Measurements from ENCODE around the gene DOLK.

DOLK gene

GRCh38 chr9:128947527-128948301, at the start of gene DOLK, which contains the start of gene NUP188:
Gene DOLK, minus strand, starts transcription at chr9:128947603. Its CDS starts 300 bp downstream, at chr9:128947303.
Gene NUP188, plus strand, starts transcription at chr9:128947699. Its CDS starts 21 bp downstream, at chr9:128947720.
- CTCF ChIA-PET: interaction anchor here (1.0 kb wide), 1 partner anchor 46 kb away, joined by 3 read pairs; no protein-coding TSS in a partner anchor
- DNase-seq (ENCODE audit: low spot score): peak; percentile 100

DNA sequence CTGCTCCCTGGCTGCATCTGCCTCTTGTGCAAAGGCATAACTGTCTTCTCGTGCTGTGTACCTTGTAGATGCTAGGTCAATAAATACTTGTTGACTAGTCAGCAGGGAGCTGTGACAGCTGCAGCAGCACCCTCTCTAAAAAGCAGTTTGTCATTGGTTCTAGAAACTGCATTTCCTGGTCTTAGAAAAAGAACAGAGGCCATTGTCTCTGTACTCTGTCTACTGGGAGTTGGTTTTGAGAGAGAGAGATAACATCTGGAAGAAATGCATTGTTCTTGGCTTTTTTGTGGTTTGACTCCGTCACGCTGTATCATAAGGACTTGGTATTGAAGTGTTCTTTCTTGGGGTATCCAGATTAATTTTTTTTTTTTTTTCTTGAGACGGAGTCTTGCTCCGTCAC, 48.4 kb upstream of the DOLK start:
- ChIA-PET POLR2A (ENCODE audit: low non-redundant PET) (no interaction called here), CTCF (interaction anchor here (0.6 kb wide), 1 partner anchor 9 kb away, joined by 3 read pairs; no protein-coding TSS in a partner anchor)
- H3K27ac ChIP-seq: no peak overlapping the region
- TF ChIP-seq, protein P1, sequence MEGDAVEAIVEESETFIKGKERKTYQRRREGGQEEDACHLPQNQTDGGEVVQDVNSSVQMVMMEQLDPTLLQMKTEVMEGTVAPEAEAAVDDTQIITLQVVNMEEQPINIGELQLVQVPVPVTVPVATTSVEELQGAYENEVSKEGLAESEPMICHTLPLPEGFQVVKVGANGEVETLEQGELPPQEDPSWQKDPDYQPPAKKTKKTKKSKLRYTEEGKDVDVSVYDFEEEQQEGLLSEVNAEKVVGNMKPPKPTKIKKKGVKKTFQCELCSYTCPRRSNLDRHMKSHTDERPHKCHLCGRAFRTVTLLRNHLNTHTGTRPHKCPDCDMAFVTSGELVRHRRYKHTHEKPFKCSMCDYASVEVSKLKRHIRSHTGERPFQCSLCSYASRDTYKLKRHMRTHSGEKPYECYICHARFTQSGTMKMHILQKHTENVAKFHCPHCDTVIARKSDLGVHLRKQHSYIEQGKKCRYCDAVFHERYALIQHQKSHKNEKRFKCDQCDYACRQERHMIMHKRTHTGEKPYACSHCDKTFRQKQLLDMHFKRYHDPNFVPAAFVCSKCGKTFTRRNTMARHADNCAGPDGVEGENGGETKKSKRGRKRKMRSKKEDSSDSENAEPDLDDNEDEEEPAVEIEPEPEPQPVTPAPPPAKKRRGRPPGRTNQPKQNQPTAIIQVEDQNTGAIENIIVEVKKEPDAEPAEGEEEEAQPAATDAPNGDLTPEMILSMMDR (conservative IDR thresholded peaks at IDR 0.05; ENCODE audit: low read depth): no peak
- no peak for DNase-seq (ENCODE audit: low spot score)

More at GRCh38 chr9:128947527-128948301, at the start of gene DOLK, which contains the start of gene NUP188:
- H3K27ac ChIP-seq: peak within 1 kb of the TSS; percentile 93
- POLR2A ChIA-PET (ENCODE audit: low non-redundant PET): interaction anchor here (0.6 to 1.3 kb wide), 3 partner anchors 11 to 136 kb away, joined by 7 to 8 read pairs (median 7); no protein-coding TSS in a partner anchor
- TF ChIP-seq, protein P1 (conservative IDR thresholded peaks at IDR 0.05; ENCODE audit: low read depth): no peak

DNA sequence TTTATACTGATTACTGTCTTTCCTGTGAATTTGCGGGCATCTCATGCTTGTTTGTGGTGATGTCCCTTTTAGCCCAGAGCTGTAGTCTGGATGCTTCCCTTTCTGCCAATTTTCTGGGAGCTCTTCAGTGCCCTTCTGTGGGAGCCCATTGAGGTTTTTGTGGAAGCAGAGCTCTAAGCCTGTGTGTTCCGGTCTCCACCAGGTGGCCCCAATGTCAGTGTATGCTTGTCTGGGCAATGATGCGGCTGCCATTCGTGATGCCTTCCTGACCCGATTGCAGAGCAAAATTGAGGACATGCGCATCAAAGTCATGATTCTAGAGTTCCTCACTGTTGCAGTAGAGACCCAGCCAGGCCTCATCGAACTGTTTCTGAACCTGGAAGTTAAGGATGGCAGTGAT, 45.6 kb upstream of the DOLK start:
- ChIA-PET POLR2A (ENCODE audit: low non-redundant PET) (no interaction called here), CTCF (interaction anchor here (0.6 to 1.8 kb wide), 4 partner anchors 9 to 143 kb away, joined by 3 to 6 read pairs (median 3); no protein-coding TSS in a partner anchor)
- no peak overlapping the region for H3K27ac ChIP-seq
- no peak for DNase-seq (ENCODE audit: low spot score)
- TF ChIP-seq, protein P1 (conservative IDR thresholded peaks at IDR 0.05; ENCODE audit: low read depth): no peak; the same call in 1 of the 2 replicates

DNA sequence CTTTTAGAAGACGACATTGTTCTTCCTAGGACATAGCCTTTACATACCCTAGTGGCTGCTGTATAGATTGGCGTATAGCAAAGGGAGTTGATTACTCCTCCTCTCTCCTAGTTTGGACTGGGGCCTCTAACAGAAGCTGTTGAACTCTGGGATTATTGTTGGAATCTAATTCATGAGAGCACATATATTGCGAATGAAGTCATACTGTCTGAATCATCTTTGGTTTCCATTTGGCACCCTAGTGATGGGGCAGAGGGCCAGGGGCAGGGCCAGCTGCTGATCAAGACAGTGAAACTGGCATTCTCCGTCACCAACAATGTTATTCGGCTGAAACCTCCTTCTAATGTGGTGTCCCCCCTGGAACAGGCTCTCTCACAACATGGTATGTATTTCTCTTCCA, 40.4 kb upstream of the DOLK start:
- no peak overlapping the region; the same call in 1 of the 2 replicates for H3K27ac ChIP-seq
- TF ChIP-seq, protein P1 (conservative IDR thresholded peaks at IDR 0.05; ENCODE audit: low read depth): no peak
- DNase-seq (ENCODE audit: low spot score): no peak
- ChIA-PET POLR2A (ENCODE audit: low non-redundant PET) (interaction anchor here (0.7 kb wide), 1 partner anchor 302 kb away, joined by 3 read pairs; no protein-coding TSS in a partner anchor), CTCF (no interaction called here)

GRCh38 chr9:128986671-128987070, 39.3 kb upstream of the DOLK start:
- CTCF ChIA-PET: no interaction called here
- H3K27ac ChIP-seq: no peak overlapping the region
- POLR2A ChIA-PET (ENCODE audit: low non-redundant PET): interaction anchor here (0.6 kb wide), 1 partner anchor 44 kb away, joined by 6 read pairs; no protein-coding TSS in a partner anchor
- TF ChIP-seq, protein P1 (conservative IDR thresholded peaks at IDR 0.05; ENCODE audit: low read depth): no peak
- no peak for DNase-seq (ENCODE audit: low spot score)

DNA sequence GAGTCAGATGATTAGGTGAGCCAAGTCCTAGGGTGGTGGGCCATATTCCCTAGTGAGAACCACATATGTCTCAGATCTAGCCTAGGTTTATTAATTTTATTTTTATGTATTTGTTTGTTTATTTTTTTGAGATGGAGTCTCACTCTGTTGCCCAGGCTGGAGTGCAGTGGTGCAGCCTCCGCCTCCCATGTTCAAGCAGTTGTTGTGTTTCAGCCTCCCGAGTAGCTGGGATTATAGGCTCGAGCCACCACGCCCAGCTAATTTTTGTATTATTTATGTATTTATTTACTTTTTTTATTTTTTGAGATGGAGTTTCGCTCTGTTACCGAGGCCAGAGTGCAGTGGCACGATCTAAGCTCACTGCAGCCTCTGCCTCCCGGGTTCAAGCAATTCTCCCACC, 36.1 kb upstream of the DOLK start:
- H3K27ac ChIP-seq: no peak overlapping the region
- DNase-seq (ENCODE audit: low spot score): no peak
- TF ChIP-seq, protein P1 (conservative IDR thresholded peaks at IDR 0.05; ENCODE audit: low read depth): no peak
- CTCF ChIA-PET: interaction anchor here (0.8 kb wide), 1 partner anchor 390 kb away, joined by 3 read pairs; no protein-coding TSS in a partner anchor
- POLR2A ChIA-PET (ENCODE audit: low non-redundant PET): no interaction called here
